ENCODE measurements around the gene ASCL1. TPM values are rescaled to one million over a fixed set of nuclear protein-coding genes. Genes with fewer than 3 reads are reported as not detected.

Gene ASCL1
- polyA plus RNA-seq (ENCODE audit: insufficient read depth in 1 of 5, insufficient read length in 5 of 5, low replicate concordance in 1 of 5): 1 to 10 TPM; 1.9 to 5.6 (median 2.7) TPM
- long read RNA-seq, donor 1, partial matches to known transcripts: 0 of 2 reads
- long read RNA-seq, donor 1, other reads (novel, unspliced or antisense): 0 of 2 reads
- long read RNA-seq, donor 2, partial matches to known transcripts: 0 of 4 reads
- long read RNA-seq, donor 2, other reads (novel, unspliced or antisense): 0 of 4 reads
- long read RNA-seq, donor 3, partial matches to known transcripts: 0 of 3 reads
- long read RNA-seq, donor 3, other reads (novel, unspliced or antisense): 0 of 3 reads
- long read RNA-seq, donor 4, partial matches to known transcripts: 0 of 4 reads
- long read RNA-seq, donor 4, other reads (novel, unspliced or antisense): 0 of 4 reads
- long read RNA-seq, donor 5, transcript ASCL1-201 (2 exons, 2,472 nt): major isoform, 5 of 5 reads
- long read RNA-seq, donor 5, partial matches to known transcripts: 0 of 5 reads
- long read RNA-seq, donor 5, other reads (novel, unspliced or antisense): 0 of 5 reads
- long read RNA-seq, donor 6, partial matches to known transcripts: 0 of 4 reads
- long read RNA-seq, donor 6, other reads (novel, unspliced or antisense): 0 of 4 reads
- long read RNA-seq, donor 7, partial matches to known transcripts: 0 of 3 reads
- long read RNA-seq, donor 7, other reads (novel, unspliced or antisense): 0 of 3 reads
- long read RNA-seq, donor 8, partial matches to known transcripts: 0 of 3 reads
- long read RNA-seq, donor 8, other reads (novel, unspliced or antisense): 0 of 3 reads

GRCh38 chr12:102957339-102958050 is at the start of gene ASCL1:
ASCL1 (plus strand) TSS chr12:102957674; CDS start chr12:102958245, 571 bp downstream.
- DNase-seq: peak in 1 of 2 donors; percentile 14

GRCh38 chr12:102907918-102908317 is 49.6 kb upstream of the ASCL1 start:
- DNase-seq: no peak

GRCh38 chr12:102910137-102910536 is 47.3 kb upstream of the ASCL1 start:
- DNase-seq: no peak

- no peak for DNase-seq
These were observed 46.7 kb upstream of the ASCL1 start for GRCh38 chr12:102910792-102911191.

GRCh38 chr12:102911320-102911719 is 46.2 kb upstream of the ASCL1 start:
- DNase-seq: no peak

GRCh38 chr12:102912258-102912657 is 45.2 kb upstream of the ASCL1 start:
- DNase-seq: no peak

GRCh38 chr12:102913453-102914226 is 43.8 kb upstream of the ASCL1 start:
- no peak for DNase-seq

- DNase-seq: no peak
These were observed 41.0 kb upstream of the ASCL1 start for GRCh38 chr12:102916252-102917025.

GRCh38 chr12:102917026-102917787 is 40.3 kb upstream of the ASCL1 start, which contains the start of gene PAH:
PAH (minus strand) TSS chr12:102917244; CDS start chr12:102917130, 114 bp downstream.
- DNase-seq: peak; percentile 1 to 2

GRCh38 chr12:102918840-102919239 is 38.6 kb upstream of the ASCL1 start:
- no peak for DNase-seq

- no peak for DNase-seq
These were observed 37.2 kb upstream of the ASCL1 start for GRCh38 chr12:102920271-102920670.

GRCh38 chr12:102921240-102921639 is 36.2 kb upstream of the ASCL1 start:
- no peak for DNase-seq

GRCh38 chr12:102927220-102927619 is 30.3 kb upstream of the ASCL1 start:
- DNase-seq: no peak

GRCh38 chr12:102933168-102933567 is 24.3 kb upstream of the ASCL1 start:
- no peak for DNase-seq

- no peak for DNase-seq
These were observed 18.4 kb upstream of the ASCL1 start for GRCh38 chr12:102939059-102939458.

- no peak for DNase-seq
These were observed 17.7 kb upstream of the ASCL1 start for GRCh38 chr12:102939670-102940222.

- DNase-seq: no peak
These were observed 11.4 kb upstream of the ASCL1 start for GRCh38 chr12:102946042-102946441.

GRCh38 chr12:102948941-102949352 is 8.5 kb upstream of the ASCL1 start:
- peak in 1 of 2 donors; percentile 45 for DNase-seq
